WTC11 (cell line): ENCODE measurements around the gene P2RX4. TPM values are rescaled to one million over a fixed set of nuclear protein-coding genes. Genes with fewer than 3 reads are reported as not detected.
A peak's percentile ranks its signal among the peaks of the same experiment; 100 is the strongest.

Source experiments
- ATAC-seq: fragments of 200-7000 bp; cut with Tn5 transposase; 2 replicates; pipeline ENCODE4 v1.10.0; 2021; ENCODE audit warnings: mild to moderate bottlenecking, moderate library complexity
- CTCF ChIA-PET: fragments of 300-600 bp; sonication (Branson Sonifier 250); formaldehyde crosslinking; loops from one replicate; lab custom pipeline; 2021; ENCODE audit warnings: antibody characterized with exemption; lab: Charles Lee
- POLR2A ChIA-PET: fragments of 350-600 bp; sonication (Branson Sonifier 250); formaldehyde crosslinking; loops from one replicate; lab custom pipeline; 2021; ENCODE audit warnings: antibody characterized with exemption; lab: Charles Lee
- DNase-seq: peaks from one replicate; pipeline ENCODE4 v3.0.0; 2021; ENCODE audit warnings: low spot score
- H3K27ac Mint-ChIP-seq: 2 replicates; pipeline ENCODE4 v1.8.0; 2021; ENCODE audit warnings: mixed read lengths
- H3K27me3 Mint-ChIP-seq: 2 replicates; pipeline ENCODE4 v1.8.0; 2021; ENCODE audit warnings: low read depth, mild to moderate bottlenecking, moderate library complexity, mixed read lengths
- H3K36me3 Mint-ChIP-seq: 2 replicates; pipeline ENCODE4 v1.8.0; 2021; ENCODE audit warnings: mixed read lengths
- H3K4me1 Mint-ChIP-seq: 2 replicates; pipeline ENCODE4 v1.8.0; 2022; ENCODE audit warnings: mixed read lengths
- H3K4me3 Mint-ChIP-seq: 2 replicates; pipeline ENCODE4 v1.8.0; 2021; ENCODE audit warnings: mild to moderate bottlenecking, moderate library complexity, mixed read lengths
- H3K9me3 Mint-ChIP-seq: 2 replicates; pipeline ENCODE4 v1.8.0; 2021; ENCODE audit warnings: mixed read lengths
- E2F1 ChIP-seq: sonication (generic); formaldehyde crosslinking; IDR thresholded peaks from 2 replicates; pipeline ENCODE4 v1.8.0; 2022; ENCODE audit warnings: mild to moderate bottlenecking, missing genetic modification reagents
- E2F5 ChIP-seq: sonication (generic); formaldehyde crosslinking; IDR thresholded peaks from 2 replicates; pipeline ENCODE4 v1.8.1; 2022; ENCODE audit warnings: mild to moderate bottlenecking, moderate library complexity, missing genetic modification reagents
- ESRRA ChIP-seq: sonication (generic); formaldehyde crosslinking; IDR thresholded peaks from 2 replicates; pipeline ENCODE4 v1.8.1; 2022; ENCODE audit warnings: mild to moderate bottlenecking, missing genetic modification reagents, borderline replicate concordance
- ETV6 ChIP-seq: sonication (generic); formaldehyde crosslinking; IDR thresholded peaks from 2 replicates; pipeline ENCODE4 v1.8.1; 2022; ENCODE audit warnings: mild to moderate bottlenecking, missing genetic modification reagents
- FOXJ3 ChIP-seq: sonication (generic); formaldehyde crosslinking; IDR thresholded peaks from 2 replicates; pipeline ENCODE4 v1.9.0; 2021; ENCODE audit warnings: missing genetic modification reagents, mild to moderate bottlenecking, borderline replicate concordance
- FOXP4 ChIP-seq: sonication (generic); formaldehyde crosslinking; IDR thresholded peaks from 2 replicates; pipeline ENCODE4 v1.8.0; 2022; ENCODE audit warnings: mild to moderate bottlenecking, missing genetic modification reagents
- MAX ChIP-seq: sonication (generic); formaldehyde crosslinking; IDR thresholded peaks from 2 replicates; pipeline ENCODE4 v1.8.0; 2022; ENCODE audit warnings: mild to moderate bottlenecking, missing genetic modification reagents
- NFE2L1 ChIP-seq: sonication (generic); formaldehyde crosslinking; IDR thresholded peaks from 2 replicates; pipeline ENCODE4 v1.8.1; 2023; ENCODE audit warnings: missing genetic modification reagents
- PRRX2 ChIP-seq: fragments of 250-450 bp; sonication (Bioruptor Pico); IDR thresholded peaks from 2 replicates; pipeline ENCODE4 v1.8.0; 2021; ENCODE audit warnings: mild to moderate bottlenecking
- RORB ChIP-seq: fragments of 250-450 bp; sonication (Bioruptor Pico); IDR thresholded peaks from 2 replicates; pipeline ENCODE4 v1.9.0; 2021; ENCODE audit warnings: mild to moderate bottlenecking
- TEAD1 ChIP-seq: sonication (generic); formaldehyde crosslinking; IDR thresholded peaks from 2 replicates; pipeline ENCODE4 v1.8.0; 2022; ENCODE audit warnings: mild to moderate bottlenecking, missing genetic modification reagents
- TP53 ChIP-seq: sonication (generic); formaldehyde crosslinking; IDR thresholded peaks from 2 replicates; pipeline ENCODE4 v1.8.1; 2023; ENCODE audit warnings: mild to moderate bottlenecking, missing genetic modification reagents
- ZNF121 ChIP-seq: sonication (generic); formaldehyde crosslinking; IDR thresholded peaks from 2 replicates; pipeline ENCODE4 v1.8.0; 2023; ENCODE audit warnings: missing genetic modification reagents
- total RNA-seq: library from RNA; stranded (reverse); gene quantifications from 3 replicates; pipeline ENCODE4 v1.2.3, GENCODE V29; 2021
- TF ChIP-seq, protein P1 (sequence below): sonication (generic); formaldehyde crosslinking; IDR thresholded peaks from 2 replicates; pipeline ENCODE4 v1.8.0; 2023; ENCODE audit warnings: missing genetic modification reagents
- TF ChIP-seq, protein P2 (sequence below): sonication (generic); formaldehyde crosslinking; IDR thresholded peaks from 2 replicates; pipeline ENCODE4 v1.8.1; 2023; ENCODE audit warnings: mild to moderate bottlenecking, missing genetic modification reagents, moderate library complexity
- TF ChIP-seq, protein P3 (sequence below): sonication (generic); formaldehyde crosslinking; IDR thresholded peaks from 2 replicates; pipeline ENCODE4 v1.8.1; 2022; ENCODE audit warnings: mild to moderate bottlenecking, missing genetic modification reagents, moderate library complexity, borderline replicate concordance
- TF ChIP-seq, protein P4 (sequence below): fragments of 250-450 bp; sonication (Bioruptor Pico); IDR thresholded peaks from 2 replicates; pipeline ENCODE4 v1.8.0; 2021; ENCODE audit warnings: mild to moderate bottlenecking
- TF ChIP-seq, protein P5 (sequence below): sonication (generic); formaldehyde crosslinking; IDR thresholded peaks from 2 replicates; pipeline ENCODE4 v1.8.0; 2023; ENCODE audit warnings: missing genetic modification reagents, mild to moderate bottlenecking, borderline replicate concordance

P2RX4 gene
- total RNA-seq, 1 experiment from 2014 or later = 13.9 TPM

DNA sequence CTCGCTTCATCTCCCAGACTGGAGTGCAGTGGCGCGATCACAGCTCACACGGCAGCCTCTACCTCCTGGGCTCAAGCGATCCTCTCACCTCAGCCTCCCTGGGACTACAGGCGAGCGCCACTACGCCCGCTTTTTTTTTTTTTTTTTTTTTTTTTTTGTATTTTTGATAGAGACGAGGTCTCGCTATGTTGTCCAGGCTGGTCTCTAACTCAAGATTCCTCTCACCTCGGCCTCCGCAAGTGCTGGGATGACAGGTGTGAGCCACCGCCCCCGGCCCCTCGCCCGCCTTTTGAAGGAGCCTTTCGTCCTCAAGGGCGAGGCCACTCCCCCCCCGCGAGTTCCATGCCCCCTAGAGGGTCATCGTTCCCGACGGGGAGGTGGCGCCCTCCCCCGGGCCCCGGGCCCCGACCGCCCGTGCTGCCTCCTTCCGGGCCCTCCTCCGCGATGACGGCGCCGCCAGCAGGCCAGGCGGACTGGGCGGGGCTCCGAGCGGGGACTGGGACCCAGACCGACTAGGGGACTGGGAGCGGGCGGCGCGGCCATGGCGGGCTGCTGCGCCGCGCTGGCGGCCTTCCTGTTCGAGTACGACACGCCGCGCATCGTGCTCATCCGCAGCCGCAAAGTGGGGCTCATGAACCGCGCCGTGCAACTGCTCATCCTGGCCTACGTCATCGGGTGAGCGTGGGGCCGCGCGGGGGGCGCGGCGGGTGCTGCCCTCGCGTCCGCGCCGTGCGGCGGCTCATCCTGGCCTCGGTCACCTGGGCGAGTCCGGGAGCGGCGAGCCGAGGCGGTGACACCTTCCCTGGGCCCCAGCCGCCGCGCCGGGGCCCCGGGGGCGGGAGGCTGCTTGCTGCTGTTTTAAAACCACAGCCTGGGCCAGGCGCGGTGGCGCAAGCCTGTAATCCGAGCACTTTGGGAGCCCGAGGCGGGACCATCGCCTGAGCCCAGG is at the start of gene P2RX4 (continued):
- TF ChIP-seq, protein P1, sequence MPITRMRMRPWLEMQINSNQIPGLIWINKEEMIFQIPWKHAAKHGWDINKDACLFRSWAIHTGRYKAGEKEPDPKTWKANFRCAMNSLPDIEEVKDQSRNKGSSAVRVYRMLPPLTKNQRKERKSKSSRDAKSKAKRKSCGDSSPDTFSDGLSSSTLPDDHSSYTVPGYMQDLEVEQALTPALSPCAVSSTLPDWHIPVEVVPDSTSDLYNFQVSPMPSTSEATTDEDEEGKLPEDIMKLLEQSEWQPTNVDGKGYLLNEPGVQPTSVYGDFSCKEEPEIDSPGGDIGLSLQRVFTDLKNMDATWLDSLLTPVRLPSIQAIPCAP (CRISPR knock-in tag) = peak; percentile 77; the same call in 1 of the 2 replicates
- TF ChIP-seq FOXP4 (CRISPR knock-in tag) (peak; percentile 74; the same call in 1 of the 2 replicates), ETV6 (CRISPR knock-in tag) (peak; percentile 72; the same call in 1 of the 2 replicates), MAX (CRISPR knock-in tag) (peak; percentile 60; the same call in 1 of the 2 replicates), E2F5 (no peak; the same call in 1 of the 2 replicates), PRRX2 (CRISPR knock-in tag) (peak; percentile 27; the same call in 1 of the 2 replicates), ESRRA (peak; percentile 61; the same call in 1 of the 2 replicates), TP53 (CRISPR knock-in tag) (0 out of 2 replicates have a peak, but pooled peaks have one; percentile 30), TEAD1 (CRISPR knock-in tag) (peak; percentile 47; the same call in 1 of the 2 replicates), ZNF121 (peak; percentile 84)
- TF ChIP-seq, protein P2, sequence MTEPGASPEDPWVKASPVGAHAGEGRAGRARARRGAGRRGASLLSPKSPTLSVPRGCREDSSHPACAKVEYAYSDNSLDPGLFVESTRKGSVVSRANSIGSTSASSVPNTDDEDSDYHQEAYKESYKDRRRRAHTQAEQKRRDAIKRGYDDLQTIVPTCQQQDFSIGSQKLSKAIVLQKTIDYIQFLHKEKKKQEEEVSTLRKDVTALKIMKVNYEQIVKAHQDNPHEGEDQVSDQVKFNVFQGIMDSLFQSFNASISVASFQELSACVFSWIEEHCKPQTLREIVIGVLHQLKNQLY = no peak

DNA sequence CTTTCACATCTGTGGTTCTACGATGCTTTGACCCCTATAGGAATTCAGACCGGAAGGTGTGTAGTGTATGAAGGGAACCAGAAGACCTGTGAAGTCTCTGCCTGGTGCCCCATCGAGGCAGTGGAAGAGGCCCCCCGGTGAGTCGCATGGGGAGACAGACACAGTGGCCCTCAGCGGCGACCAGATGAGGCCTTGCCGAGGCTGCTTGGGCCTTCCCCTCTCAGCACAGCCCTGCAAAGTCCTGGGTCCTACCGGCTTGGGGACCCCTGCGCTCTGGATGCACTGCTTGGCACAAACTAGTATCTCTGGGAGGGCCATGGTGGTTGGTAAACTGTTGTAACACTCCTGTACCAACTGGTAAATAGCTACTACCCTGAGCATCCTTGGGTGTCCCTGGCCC is 47.5 kb upstream of the P2RX4 start:
- no peak overlapping the region for H3K27ac Mint-ChIP-seq
- POLR2A ChIA-PET = no interaction called here
- no peak for TF ChIP-seq NFE2L1
- TF ChIP-seq, protein P3, sequence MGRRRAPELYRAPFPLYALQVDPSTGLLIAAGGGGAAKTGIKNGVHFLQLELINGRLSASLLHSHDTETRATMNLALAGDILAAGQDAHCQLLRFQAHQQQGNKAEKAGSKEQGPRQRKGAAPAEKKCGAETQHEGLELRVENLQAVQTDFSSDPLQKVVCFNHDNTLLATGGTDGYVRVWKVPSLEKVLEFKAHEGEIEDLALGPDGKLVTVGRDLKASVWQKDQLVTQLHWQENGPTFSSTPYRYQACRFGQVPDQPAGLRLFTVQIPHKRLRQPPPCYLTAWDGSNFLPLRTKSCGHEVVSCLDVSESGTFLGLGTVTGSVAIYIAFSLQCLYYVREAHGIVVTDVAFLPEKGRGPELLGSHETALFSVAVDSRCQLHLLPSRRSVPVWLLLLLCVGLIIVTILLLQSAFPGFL (CRISPR knock-in tag) = no peak
- no peak for TF ChIP-seq E2F1
- TF ChIP-seq RORB (CRISPR knock-in tag) = no peak
- TF ChIP-seq FOXJ3 (CRISPR knock-in tag) = no peak
- TF ChIP-seq, protein P4, sequence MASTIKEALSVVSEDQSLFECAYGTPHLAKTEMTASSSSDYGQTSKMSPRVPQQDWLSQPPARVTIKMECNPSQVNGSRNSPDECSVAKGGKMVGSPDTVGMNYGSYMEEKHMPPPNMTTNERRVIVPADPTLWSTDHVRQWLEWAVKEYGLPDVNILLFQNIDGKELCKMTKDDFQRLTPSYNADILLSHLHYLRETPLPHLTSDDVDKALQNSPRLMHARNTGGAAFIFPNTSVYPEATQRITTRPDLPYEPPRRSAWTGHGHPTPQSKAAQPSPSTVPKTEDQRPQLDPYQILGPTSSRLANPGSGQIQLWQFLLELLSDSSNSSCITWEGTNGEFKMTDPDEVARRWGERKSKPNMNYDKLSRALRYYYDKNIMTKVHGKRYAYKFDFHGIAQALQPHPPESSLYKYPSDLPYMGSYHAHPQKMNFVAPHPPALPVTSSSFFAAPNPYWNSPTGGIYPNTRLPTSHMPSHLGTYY (CRISPR knock-in tag) = no peak
- TF ChIP-seq, protein P5, sequence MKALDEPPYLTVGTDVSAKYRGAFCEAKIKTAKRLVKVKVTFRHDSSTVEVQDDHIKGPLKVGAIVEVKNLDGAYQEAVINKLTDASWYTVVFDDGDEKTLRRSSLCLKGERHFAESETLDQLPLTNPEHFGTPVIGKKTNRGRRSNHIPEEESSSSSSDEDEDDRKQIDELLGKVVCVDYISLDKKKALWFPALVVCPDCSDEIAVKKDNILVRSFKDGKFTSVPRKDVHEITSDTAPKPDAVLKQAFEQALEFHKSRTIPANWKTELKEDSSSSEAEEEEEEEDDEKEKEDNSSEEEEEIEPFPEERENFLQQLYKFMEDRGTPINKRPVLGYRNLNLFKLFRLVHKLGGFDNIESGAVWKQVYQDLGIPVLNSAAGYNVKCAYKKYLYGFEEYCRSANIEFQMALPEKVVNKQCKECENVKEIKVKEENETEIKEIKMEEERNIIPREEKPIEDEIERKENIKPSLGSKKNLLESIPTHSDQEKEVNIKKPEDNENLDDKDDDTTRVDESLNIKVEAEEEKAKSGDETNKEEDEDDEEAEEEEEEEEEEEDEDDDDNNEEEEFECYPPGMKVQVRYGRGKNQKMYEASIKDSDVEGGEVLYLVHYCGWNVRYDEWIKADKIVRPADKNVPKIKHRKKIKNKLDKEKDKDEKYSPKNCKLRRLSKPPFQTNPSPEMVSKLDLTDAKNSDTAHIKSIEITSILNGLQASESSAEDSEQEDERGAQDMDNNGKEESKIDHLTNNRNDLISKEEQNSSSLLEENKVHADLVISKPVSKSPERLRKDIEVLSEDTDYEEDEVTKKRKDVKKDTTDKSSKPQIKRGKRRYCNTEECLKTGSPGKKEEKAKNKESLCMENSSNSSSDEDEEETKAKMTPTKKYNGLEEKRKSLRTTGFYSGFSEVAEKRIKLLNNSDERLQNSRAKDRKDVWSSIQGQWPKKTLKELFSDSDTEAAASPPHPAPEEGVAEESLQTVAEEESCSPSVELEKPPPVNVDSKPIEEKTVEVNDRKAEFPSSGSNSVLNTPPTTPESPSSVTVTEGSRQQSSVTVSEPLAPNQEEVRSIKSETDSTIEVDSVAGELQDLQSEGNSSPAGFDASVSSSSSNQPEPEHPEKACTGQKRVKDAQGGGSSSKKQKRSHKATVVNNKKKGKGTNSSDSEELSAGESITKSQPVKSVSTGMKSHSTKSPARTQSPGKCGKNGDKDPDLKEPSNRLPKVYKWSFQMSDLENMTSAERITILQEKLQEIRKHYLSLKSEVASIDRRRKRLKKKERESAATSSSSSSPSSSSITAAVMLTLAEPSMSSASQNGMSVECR = no peak

More for the DNA sequence above, 47.5 kb upstream of the P2RX4 start:
- DNase-seq (no peak), ATAC-seq (no peak)
- Mint-ChIP-seq H3K9me3 (peaks cover 14% of the 10 kb centered on the region), H3K4me1 (no peaks in the 10 kb centered on the region), H3K27me3 (no peaks in the 10 kb centered on the region), H3K4me3 (no peak overlapping the region), H3K36me3 (no peaks in the 10 kb centered on the region; the same call in 1 of the 2 replicates)
- CTCF ChIA-PET = no interaction called here
